Ammon's horn (tissue), 1 donor: ENCODE data around the gene GNAZ.

Experiments
- DNase-seq: peaks from one replicate; pipeline ENCODE4 v3.0.0-alpha.2; 2016; ENCODE audit warnings: low spot score

Gene GNAZ

DNA sequence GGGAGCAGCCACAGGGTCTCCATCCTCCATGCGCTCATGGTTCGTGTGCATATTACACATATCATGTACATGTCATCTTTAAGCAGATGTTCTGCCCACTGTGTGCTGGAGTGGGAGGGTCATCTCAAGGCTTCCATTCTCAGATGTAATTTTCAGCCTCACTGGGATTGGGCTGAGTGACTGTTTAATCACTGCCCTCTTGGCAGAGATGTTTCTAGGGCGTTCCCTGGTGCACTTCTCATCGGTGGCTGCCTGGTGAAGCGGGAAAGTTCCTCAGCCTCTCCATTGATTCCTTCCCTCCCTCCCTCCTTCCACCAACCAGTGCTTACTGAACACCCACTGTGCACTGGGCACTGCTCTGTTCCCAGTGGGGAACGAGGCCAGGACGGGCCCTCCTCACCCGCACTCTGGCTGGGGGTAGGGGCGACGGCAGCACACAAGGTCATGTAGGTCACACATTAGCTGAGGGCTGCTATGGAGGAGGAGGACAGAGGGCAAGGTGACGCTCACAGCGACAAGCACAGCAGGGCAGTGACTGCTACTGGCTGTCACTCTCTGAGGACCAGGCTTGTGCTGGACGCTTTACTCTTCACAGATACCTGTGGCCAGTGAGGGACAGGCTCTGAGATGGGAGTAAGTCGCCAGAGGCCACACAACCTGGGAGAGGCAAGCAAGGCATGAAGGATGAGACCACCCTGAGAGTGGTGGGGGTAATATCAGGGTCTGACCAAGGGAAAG is 22.9 kb downstream of the GNAZ start:
- DNase-seq = no peak

DNA sequence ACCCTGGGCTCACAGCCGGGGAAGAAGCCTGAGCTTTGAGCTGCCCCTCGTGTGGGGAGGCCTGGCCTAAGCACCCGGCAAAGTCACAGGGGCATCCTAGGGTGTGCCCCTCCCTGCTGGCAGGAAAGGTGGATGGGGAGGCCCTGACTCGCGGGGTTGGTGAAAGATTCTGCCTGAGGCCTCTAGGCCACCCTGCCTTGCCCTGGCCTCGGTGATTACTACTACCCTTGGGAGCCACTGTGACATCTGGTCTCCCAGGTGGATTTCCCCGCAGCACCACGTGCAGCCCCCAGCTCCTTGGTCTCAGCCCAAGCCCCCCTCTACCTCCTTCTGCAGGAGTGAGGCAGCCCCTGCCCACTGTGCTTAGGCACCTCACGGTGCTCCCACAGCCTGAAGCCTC is 23.9 kb downstream of the GNAZ start:
- no peak for DNase-seq

DNA sequence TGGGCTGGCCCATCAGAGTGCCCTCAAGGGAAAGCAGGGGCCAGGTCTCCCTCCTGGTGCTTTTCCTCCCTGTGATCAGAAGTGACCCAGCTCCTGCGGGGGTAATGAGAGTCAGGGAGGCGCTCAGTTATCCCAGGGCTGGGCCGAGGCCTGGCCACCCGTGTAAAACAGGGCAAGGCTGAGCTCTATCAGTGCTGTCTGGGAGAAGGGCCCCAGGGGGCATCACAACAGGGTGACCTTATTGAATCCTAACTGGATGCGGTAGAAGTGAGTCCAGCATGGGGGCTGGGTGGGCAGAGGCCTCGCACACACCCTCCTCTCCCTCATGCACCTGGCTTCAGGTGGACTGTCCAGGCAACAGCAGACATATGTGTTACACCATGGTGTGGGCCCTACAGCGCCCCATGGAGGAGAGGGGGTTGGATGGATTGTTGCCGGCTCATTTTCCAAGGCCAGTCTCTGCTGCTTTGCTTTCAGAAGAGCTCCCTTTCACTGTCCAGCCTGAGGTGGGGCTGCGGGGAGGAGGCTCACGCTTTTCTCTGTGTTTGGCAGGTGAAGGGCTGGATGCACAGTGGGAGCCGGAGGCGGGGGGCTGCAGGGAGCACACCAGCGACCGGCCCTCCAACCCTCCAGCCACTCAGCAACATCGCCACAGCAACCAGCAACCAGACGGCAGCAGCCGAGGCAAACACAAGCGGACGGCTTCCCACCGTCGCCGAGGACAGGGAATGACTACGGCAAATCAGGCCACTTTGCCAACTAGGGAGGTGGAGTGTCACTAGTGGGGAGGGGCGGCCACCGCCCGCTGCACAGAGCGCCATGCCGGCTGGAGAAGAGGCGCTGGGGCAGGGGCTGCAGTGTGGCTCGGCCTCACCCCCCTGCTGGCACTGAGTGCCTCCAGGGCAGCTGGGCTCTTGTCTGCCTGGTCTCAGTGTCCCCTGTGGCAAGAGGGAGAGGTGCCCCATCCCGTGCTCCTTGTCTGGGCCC is 24.7 kb downstream of the GNAZ start:
- no peak for DNase-seq

DNA sequence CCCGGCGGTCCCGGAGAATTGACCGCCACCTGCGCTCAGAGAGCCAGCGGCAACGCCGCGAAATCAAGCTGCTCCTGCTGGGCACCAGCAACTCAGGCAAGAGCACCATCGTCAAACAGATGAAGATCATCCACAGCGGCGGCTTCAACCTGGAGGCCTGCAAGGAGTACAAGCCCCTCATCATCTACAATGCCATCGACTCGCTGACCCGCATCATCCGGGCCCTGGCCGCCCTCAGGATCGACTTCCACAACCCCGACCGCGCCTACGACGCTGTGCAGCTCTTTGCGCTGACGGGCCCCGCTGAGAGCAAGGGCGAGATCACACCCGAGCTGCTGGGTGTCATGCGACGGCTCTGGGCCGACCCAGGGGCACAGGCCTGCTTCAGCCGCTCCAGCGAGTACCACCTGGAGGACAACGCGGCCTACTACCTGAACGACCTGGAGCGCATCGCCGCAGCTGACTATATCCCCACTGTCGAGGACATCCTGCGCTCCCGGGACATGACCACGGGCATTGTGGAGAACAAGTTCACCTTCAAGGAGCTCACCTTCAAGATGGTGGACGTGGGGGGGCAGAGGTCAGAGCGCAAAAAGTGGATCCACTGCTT is 25.5 kb downstream of the GNAZ start:
- DNase-seq = no peak

DNA sequence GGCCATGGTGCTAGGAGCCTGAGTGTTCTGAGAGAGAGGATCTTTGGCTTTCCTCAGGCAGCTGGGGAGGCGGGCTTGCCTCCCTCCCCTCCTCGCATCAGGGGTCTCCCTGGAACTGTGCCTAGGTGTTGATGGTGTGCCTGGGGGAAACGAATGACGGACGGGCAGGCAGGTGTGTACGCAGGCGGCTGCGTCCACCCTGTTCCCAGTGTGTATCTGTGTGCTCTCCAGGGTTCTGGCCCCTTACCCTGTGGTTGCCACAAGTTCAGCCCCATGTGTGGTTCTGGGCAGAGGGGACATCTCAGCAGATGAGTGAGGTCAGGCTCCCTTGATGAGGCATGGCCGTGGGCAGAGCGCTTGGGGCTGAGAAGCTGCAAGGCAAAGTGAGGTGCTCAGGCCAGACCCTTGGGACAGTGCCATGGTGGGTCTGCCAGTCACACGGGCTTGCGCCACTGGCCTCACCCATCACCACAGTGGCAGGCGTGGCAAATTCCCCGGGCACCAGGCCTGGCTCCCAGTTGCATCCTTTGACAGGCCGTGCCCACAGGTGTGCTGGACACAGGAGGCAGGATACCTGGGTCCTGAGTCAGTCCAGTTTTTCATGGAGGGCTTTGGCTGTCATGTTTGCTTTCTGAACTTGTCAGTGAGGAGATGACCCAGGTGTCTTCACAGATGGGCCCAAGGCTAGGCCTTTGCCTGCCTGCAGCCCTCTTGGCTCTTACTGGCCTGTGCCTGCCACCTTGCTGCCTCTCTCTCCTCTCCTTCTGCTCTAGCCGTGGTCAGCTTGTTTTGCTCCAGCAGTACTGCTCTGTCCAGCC is 27.3 kb downstream of the GNAZ start:
- DNase-seq = no peak

DNA sequence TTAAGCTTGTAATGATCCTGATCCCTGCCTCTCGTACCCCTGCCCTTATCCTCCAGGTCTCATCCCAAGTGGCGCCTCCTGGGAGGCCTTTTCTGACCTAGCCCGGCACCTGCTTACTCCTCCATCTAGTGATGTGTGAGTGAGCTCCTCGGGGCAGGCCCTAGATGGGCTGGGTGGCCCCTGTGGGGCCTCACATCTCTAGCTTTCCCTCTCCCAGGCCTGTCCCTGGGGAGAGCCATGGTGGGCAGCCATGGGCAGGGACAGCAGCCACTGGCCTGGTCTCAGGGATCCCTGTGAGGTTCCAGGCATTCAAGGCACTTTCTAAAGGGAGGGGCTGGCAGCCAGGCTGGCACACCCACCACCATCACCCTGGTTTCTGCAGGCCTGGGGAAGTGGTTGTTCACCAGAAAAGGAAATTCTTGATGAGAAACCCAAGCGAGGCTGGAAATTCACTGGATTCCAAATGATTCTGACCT is 27.9 kb downstream of the GNAZ start:
- DNase-seq = no peak

DNA sequence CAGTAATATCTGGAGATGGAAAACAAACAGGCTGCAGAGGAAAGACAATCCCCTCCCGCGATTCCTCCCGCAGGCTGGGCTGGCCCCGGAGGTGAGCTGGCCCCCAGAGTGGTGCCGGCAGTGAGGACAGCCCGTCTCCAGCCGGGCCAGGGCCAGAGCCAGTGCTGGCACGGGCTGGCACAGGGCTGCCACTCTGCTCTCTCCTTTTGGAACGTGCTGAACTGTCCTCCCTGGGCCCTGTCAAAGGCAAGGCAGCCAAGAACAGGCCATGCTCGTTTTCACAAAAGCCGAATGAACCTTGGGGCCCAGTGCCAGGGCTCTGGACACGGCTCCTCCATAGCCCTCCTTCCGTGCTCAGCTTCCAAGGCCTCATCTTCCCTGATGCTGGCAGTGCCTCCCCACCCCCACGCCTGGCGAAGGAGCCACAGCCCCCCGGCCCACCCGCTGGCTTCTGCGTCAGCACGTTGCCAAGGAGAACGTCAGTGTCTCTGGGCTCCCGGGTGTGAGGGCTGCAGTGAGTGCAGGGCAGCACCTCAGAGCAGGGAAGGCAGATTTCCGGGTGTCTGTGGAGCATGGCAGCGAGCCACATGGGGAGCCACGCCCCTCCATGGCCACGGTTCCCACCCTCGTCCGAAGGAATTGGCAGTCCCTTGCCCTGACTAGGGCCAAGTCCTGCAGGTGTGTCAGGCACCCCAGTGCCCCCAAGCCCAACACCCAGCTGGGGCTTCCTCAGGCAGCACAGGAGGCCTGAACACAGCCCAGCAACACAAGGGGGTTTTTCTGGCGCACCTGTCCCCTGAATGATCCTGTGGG is 28.6 kb downstream of the GNAZ start:
- peak; percentile 76 for DNase-seq

DNA sequence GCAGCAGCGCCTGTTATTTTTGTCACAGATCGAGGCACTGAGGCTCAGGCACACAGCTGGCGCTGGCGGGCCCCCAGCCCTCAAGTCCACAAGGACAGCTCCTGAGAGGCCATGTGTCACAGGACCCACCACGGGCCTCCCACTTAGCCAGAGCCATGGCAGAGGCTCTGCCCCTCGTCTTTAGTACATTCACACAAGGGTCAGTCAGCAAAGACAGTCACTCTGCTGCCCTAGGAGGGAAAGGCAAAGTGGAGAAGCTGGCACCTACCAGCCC is 29.1 kb downstream of the GNAZ start:
- DNase-seq = no peak

DNA sequence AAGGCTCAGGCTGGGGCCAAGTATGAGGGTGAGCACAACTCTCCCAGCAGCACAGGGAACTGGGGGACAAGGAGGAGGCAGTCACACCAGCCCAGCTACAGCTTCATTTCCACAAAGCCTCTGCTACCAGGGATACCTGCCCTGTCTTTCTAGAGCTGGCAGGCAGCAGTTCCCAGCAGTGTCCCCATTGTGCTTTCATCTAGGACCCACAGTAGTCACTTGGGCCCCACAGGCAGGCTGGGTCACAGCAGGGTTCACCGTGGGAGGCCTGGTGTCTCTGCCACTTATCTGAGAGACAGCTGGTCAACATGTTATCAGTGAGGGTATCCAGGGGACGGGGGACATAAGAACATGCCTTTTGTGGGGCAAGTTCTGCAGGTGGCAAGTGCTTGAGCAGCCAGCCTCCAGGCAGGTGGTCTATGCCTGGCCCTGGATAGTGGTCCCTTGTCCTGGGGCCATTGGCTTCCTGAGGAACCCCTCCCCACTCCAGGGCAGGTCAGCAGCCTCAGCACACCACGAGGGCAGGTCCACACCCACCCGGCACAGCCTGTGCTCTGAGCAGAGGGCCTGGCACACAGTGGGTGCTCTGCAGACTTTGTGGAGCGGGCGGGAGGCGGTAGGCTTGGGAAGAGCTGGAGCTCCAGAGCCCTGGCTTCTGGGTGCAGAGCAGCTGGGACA is 29.9 kb downstream of the GNAZ start:
- no peak for DNase-seq

DNA sequence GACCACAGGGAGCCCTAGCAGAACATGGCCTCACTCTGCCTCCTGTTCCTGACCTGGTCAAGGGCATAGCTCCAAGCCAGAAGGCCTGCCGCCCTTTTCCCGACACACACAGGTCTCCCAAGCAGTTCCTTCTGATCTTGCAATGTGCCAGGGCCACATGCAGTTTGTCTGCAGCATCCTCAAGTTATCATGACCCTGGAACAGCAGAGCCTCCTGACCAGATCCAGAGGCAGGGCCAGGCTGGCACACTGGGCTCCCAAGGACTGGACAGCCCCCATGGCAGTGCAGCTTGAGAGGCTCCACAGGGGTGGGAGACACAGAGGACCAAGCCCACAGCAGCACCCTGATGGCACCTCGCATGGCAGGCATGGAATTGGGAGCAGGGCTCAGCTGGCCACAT is 31.2 kb downstream of the GNAZ start:
- DNase-seq = no peak

DNA sequence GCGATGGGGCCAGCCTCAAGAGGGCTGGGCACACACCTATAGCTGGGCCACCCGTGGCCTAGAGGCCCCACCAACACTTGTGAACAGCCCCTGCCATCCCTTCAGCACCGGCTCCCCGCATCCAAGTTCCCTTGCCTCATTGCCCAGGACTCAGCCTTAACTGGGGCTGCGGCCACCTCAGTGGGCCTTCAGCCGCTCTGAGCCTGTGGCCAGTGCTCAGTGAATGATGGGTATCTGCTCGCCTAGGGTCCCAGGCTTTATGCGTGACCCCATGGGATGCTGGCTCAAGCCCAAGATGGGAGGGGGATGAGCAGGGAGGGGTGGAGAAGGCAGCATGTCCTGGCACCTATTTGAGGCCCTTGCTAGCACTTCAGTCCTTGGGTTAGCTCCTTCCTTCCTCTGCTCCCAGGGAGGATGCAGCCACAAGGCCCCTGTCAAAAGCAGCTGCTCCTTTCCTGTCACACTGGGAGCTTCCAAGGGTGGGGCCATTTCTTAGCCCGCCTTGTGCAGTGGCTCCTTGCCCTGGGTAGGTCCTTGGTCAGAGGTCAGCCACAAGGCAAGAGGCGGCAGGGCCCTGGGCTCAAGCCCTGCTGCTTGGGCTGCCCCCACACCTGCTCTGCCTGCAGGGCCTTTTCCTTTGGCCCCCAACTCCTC is 31.8 kb downstream of the GNAZ start:
- DNase-seq = no peak

DNA sequence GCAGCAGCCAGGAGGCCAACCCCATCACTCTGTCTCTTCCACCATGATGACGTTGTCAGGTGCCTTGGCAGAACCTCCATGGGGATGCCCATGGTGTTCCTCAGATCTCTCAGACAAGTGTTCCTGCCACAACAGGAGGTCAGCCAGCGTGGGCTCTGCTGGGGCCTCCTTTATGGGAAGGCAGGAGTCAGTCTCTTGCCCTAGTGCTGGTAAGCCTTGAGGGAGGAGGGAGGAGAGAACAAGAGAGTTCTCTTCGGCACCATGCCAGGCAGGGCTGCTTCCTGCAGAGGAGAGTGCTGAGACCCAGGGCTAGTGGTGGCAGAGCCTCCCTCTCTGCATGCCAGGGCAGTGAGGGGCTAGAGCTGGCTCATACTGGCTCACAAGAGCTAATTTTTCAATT is 32.5 kb downstream of the GNAZ start:
- DNase-seq = no peak

DNA sequence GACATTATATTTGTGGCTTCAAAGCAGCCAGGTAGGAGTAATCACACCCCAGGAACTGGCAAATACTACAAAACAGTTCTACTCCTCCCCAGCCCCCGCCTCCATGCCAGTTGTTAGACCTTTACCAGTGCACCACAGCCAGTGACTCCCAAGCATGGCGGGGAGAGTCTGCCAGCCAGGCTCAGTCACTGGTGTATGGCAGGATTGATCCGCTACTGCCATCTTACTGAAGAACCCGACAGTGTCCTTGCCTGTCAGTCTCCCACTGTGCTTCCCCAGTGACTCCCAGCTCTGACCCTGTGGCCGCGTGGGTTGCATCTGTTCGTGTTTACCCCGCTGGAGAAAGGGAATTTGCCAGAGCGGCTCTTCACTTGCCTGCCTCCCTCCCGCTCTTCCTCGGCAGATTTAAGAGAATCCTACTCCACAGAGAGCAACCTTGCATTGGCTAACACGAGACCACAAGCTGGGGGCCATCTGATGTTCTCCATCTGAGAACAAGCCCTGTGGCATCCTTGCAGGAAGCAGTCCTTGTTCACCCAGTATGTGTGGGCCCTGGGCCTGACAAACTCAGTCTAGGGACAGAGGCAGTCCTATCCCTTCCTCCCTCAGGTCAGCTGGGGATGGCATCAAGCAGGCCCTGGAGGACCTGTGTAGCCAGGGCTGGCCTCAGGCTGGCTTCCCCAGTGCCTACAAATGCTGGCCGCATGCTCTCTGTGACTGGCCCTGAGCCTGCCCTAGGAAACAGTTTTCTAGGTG is 33.1 kb downstream of the GNAZ start:
- peak; percentile 51 for DNase-seq

DNA sequence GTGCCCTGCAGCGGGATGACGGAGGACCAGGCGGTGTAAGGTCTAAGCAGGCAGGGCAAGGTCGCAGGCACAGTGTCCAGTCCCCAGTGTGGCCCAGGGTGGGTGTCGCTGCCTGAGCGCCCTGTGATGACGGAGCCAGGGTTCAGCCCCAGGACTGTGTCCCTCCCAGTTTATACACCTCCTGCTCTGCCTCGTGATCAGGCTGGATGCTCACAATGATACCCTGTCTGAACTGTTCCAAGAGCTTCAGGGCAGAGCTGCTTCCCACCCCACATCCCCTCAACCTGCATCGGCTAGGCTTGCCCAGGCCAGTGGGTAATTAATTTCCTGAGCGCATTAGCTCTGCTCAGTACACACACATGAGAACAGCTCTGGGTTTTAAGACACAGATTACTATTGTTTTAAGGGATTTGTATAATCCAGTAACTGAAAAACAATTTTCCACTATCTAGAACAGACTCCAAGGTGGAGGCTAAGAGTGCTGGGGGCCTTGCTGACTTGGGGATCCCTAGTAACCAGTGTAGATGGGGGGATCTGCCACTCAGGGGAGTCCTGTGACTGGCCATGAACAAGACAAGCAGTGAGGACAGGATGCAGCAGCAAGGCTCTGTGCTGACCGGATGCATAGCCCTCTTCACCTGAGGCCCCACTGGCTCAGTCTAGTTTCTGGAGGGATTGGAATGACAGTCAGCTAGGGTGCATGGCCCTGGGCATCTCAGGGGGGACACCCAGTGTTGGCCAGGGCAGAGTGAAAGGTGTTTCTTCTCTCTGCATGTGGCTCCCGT is 34.1 kb downstream of the GNAZ start:
- no peak for DNase-seq

DNA sequence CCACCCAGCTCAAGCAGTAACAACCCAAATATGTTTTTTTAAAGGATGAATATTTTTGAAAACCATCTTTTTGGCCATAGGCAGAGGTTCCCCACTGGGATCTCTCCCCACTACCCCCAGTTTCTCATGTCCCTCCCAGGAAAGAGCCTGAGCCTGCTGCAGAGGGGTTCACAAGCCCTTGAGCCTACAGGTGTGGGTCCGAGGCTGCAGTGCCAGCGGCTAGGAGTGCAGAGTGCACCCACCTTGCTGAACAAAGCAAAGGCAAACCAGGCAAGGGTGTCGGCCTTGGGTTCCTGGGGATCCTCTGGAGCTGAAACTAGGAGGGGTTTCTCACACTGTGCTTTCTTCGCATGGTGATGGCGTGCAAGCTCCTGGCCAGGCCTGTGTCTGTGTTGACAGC is 35.0 kb downstream of the GNAZ start:
- DNase-seq = no peak

DNA sequence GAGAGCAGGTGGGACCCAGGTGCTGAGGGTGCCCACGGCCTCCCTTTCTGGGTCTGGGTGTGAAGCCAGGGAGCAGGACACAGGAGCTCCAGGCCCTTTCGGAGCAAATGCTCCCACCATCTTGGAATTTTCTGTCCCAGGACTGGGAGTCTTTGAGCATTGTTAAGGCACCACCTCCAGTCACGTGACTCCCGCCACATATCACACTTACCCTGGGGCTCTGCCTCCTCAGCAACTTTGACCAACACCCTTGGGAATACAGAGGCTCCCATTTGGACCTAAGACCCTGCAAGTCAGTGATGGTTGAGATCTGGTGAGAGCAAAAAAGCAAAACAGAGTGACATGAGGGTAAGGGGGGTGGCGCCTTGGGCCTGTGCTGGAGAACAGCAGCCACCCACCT is 35.6 kb downstream of the GNAZ start:
- DNase-seq = no peak

DNA sequence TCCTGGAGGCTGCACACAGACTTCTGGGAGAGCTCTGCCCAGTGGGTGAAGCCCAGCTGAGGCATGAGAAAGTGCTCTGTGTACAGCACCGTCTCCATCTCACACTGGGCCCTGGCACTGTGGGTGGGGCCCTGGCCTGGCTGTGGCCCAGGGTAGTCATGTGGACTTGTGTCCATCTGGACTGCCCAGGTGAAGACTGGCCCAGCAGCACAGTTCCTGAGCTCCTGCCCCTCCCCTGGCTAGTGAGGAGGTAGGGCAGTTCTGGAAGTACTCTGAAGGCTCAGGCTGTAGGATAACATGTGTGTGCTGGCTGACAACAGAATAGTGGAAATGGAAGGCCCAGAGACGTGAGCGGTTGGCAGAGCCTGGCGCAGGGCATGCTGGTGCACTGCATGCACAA is 36.0 kb downstream of the GNAZ start:
- no peak for DNase-seq

DNA sequence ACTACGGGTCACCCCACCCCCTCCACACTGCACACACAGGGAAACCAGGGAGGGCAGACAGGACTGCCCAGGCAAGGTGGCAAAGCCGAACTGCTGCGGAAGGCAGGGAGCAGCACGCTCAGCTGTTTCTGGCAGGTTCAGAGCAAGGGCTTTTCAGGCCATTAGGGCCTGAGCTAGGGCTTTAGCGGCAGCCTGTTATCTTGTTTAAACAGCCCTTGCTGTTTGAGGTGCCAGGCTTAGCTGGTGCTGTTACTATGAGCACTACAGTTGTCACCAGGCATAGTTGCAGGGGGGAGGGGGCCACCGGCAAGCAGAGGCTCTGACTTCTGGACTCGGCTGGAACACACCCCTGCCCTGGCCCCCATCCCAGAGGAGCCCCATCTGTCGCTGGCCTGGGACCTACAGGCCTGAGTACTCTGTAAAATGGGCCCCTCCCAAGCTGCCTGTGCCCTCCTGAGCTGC is 36.6 kb downstream of the GNAZ start:
- DNase-seq = no peak
